ENCODE data around the gene TAB2. TPM values are rescaled to one million over a fixed set of nuclear protein-coding genes. Genes with fewer than 3 reads are reported as not detected.

The TAB2 gene
- polyA plus RNA-seq, 3 donors, result 3.1 to 32.0 (median 6.0) TPM

- Mint-ChIP-seq H3K27ac (peak overlapping the region in 4 of 7 donors; percentile 57 to 77 (median 67)), H3K4me1 (peaks cover 77% of the 10 kb centered on the region), H3K9me3 (no peaks in the 10 kb centered on the region), H3K36me3 (peaks cover 0 to 3% of the 10 kb centered on the region in 2 donors), H3K4me3 (no peak overlapping the region), H3K27me3 (ENCODE audit: low read depth in 3 of 3) (no peaks in the 10 kb centered on the region)
- H3K4me1 ChIP-seq (ENCODE audit: control insufficient read depth in 1 of 2, insufficient read depth in 2 of 2, low read length in 2 of 2), result peaks cover 29 to 37% of the 10 kb centered on the region in 2 donors
- no peak overlapping the region for H3K9ac ChIP-seq (ENCODE audit: insufficient read depth, low read length, poor library complexity, severe bottlenecking)
- no peak overlapping the region for H3K4me3 ChIP-seq (replicated peaks in 1 of 3; ENCODE audit: low read depth in 2 of 3, low read length in 3 of 3)
- peak overlapping the region in 1 of 2 donors; percentile 23 for H3K27ac ChIP-seq (ENCODE audit: low read depth in 1 of 2, low read length in 2 of 2)
- peaks cover 100% of the 10 kb centered on the region for H4K20me1 ChIP-seq (ENCODE audit: insufficient read depth, low read length)
- no peak overlapping the region for H2AFZ ChIP-seq (ENCODE audit: insufficient read depth, low read depth, low read length, poor library complexity, severe bottlenecking)
- DNase-seq, result no peak
- peak overlapping the region; percentile 7 for H3K4me2 ChIP-seq (replicated peaks; ENCODE audit: extremely low read depth, low read length, poor library complexity, severe bottlenecking)
- peaks cover 100% of the 10 kb centered on the region for H3K79me2 ChIP-seq (ENCODE audit: insufficient read depth, low read length)
- TF ChIP-seq CTCF (IDR thresholded peaks at IDR 0.05), result no peak
- intact Hi-C loops (cut with micrococcal nuclease), result no loop called here
- H3K9me3 ChIP-seq (replicated peaks in 1 of 2; ENCODE audit: control insufficient read depth in 1 of 2, insufficient read depth in 1 of 2, low read length in 2 of 2), result no peaks in the 10 kb centered on the region
- no peaks in the 10 kb centered on the region for H3K27me3 ChIP-seq (ENCODE audit: control insufficient read depth in 2 of 2, insufficient read depth in 2 of 2, low read length in 2 of 2)
- 80% methylated on average over 2 of the region's 2 CpGs for WGBS (ENCODE audit: insufficient coverage)
- H3K36me3 ChIP-seq (replicated peaks in 1 of 2; ENCODE audit: control insufficient read depth in 1 of 2, insufficient read depth in 2 of 2, low read length in 2 of 2), result no peaks in the 10 kb centered on the region
These were observed 14.4 kb downstream of the TAB2 start for GRCh38 chr6:149331871-149332270.

- 80% methylated on average over 1 of the region's 5 CpGs for WGBS (ENCODE audit: insufficient coverage)
- Histone ChIP-seq H4K20me1 (ENCODE audit: insufficient read depth, low read length) (peaks cover 100% of the 10 kb centered on the region), H3K4me2 (replicated peaks; ENCODE audit: extremely low read depth, low read length, poor library complexity, severe bottlenecking) (no peak overlapping the region), H3K9ac (ENCODE audit: insufficient read depth, low read length, poor library complexity, severe bottlenecking) (no peak overlapping the region), H3K79me2 (ENCODE audit: insufficient read depth, low read length) (peaks cover 100% of the 10 kb centered on the region), H2AFZ (ENCODE audit: insufficient read depth, low read depth, low read length, poor library complexity, severe bottlenecking) (no peak overlapping the region), H3K36me3 (replicated peaks in 1 of 2; ENCODE audit: control insufficient read depth in 1 of 2, insufficient read depth in 2 of 2, low read length in 2 of 2) (no peaks in the 10 kb centered on the region), H3K27ac (ENCODE audit: low read depth in 1 of 2, low read length in 2 of 2) (peak overlapping the region in 1 of 2 donors; percentile 23), H3K9me3 (replicated peaks in 1 of 2; ENCODE audit: control insufficient read depth in 1 of 2, insufficient read depth in 1 of 2, low read length in 2 of 2) (no peaks in the 10 kb centered on the region), H3K4me1 (ENCODE audit: control insufficient read depth in 1 of 2, insufficient read depth in 2 of 2, low read length in 2 of 2) (peaks cover 35 to 46% of the 10 kb centered on the region in 2 donors), H3K4me3 (replicated peaks in 1 of 3; ENCODE audit: low read depth in 2 of 3, low read length in 3 of 3) (no peak overlapping the region), H3K27me3 (ENCODE audit: control insufficient read depth in 2 of 2, insufficient read depth in 2 of 2, low read length in 2 of 2) (no peaks in the 10 kb centered on the region)
- Mint-ChIP-seq H3K4me1 (peaks cover 83% of the 10 kb centered on the region), H3K9me3 (no peaks in the 10 kb centered on the region), H3K27me3 (ENCODE audit: low read depth in 3 of 3) (no peaks in the 10 kb centered on the region), H3K36me3 (peaks cover 0 to 3% of the 10 kb centered on the region in 2 donors), H3K27ac (no peak overlapping the region), H3K4me3 (no peak overlapping the region)
- no peak for DNase-seq
- no peak for TF ChIP-seq CTCF (IDR thresholded peaks at IDR 0.05)
- intact Hi-C loops (cut with micrococcal nuclease), result no loop called here
These were observed 15.2 kb downstream of the TAB2 start for GRCh38 chr6:149332602-149333265.
